HCT116 (cell line): ENCODE data around the gene SLC5A3.

Experiments
- ELF1 ChIP-seq: IDR thresholded peaks from 2 replicates; pipeline ENCODE4 v1.6.1; 2012; ENCODE audit warnings: low read depth, borderline replicate concordance
- EZH2 ChIP-seq: fragments of 200-600 bp; sonication (generic); IDR thresholded peaks from 2 replicates; pipeline ENCODE4 v1.6.1; 2017; ENCODE audit warnings: antibody characterized with exemption, mixed run types
- FOSL1 ChIP-seq: IDR thresholded peaks from 2 replicates; pipeline ENCODE4 v1.6.1; 2012; ENCODE audit warnings: low read depth
- JUND ChIP-seq: IDR thresholded peaks from 2 replicates; pipeline ENCODE4 v1.6.1; 2012
- POLR2A ChIP-seq: IDR thresholded peaks from 2 replicates; pipeline ENCODE4 v1.7.0; 2011; ENCODE audit warnings: borderline replicate concordance; ENCODE audit not compliant: insufficient read depth, insufficient read length; ENCODE audit errors: extremely low read depth
- POLR2AphosphoS5 ChIP-seq: IDR thresholded peaks from 2 replicates; pipeline ENCODE4 v1.6.1; 2011; ENCODE audit warnings: mild to moderate bottlenecking, low read depth, low read length, moderate library complexity
- RAD21 ChIP-seq: IDR thresholded peaks from 2 replicates; pipeline ENCODE4 v1.6.1; 2012; ENCODE audit warnings: low read depth, mild to moderate bottlenecking
- REST ChIP-seq: IDR thresholded peaks from 2 replicates; pipeline ENCODE4 v1.6.1; 2012; ENCODE audit warnings: low read depth
- TCF7L2 ChIP-seq: IDR thresholded peaks from 2 replicates; pipeline ENCODE4 v1.7.0; 2011; ENCODE audit warnings: borderline replicate concordance, inconsistent platforms; ENCODE audit not compliant: insufficient read depth, insufficient read length; ENCODE audit errors: extremely low read depth
- ZFX ChIP-seq: fragments of 450-650 bp; IDR thresholded peaks from 2 replicates; pipeline ENCODE4 v1.6.1; 2017
- TF ChIP-seq, protein P1 (sequence below), 3 experiments: fragments of 200-600 bp in 1 of 3; sonication (generic) in 1 of 3; IDR thresholded peaks in 2 of 3; conservative IDR thresholded peaks in 1 of 3; 2 replicates each; pipeline ENCODE4 v1.5.1; 2012 to 2017; ENCODE audit warnings: low read depth in 2 of 3, low read length in 2 of 3, antibody characterized with exemption in 1 of 3, borderline replicate concordance in 1 of 3, control low read depth in 1 of 3, mild to moderate bottlenecking in 1 of 3, mixed read lengths in 1 of 3, mixed run types in 1 of 3, moderate library complexity in 1 of 3; ENCODE audit not compliant: insufficient read depth in 1 of 3

DNA sequence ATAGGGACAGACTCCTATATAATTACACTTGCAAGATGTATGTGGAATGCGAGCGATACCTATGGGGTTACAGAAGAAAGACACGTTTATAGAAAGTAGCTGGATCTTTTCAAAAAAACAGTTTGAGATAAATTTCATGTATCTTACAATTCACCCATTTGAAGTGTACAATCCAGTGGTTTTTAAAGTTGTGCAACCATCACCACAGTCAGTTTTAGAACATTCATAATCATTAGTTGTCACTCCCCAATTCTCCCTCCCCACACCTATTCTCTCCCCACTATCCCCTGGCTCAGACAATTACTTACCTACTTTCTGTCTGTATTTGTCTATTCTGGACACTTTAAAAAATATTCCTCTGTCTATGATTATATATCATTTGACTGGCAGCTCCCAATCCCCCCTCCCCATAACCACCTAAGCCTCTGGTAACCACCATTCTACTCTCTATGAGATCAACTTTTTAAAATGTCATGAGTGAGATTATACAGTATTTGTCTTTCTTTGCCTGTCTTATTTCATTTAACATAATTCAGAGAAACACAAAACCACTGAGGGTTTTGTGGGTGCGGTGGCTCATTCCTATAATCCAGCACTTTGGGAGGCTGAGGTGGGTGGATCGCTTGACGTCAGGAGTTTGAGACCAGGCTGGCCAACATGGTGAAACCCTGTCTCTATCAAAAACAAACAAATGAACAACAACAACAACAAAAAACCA, 39.1 kb downstream of the SLC5A3 start:
- TF ChIP-seq, protein P1, sequence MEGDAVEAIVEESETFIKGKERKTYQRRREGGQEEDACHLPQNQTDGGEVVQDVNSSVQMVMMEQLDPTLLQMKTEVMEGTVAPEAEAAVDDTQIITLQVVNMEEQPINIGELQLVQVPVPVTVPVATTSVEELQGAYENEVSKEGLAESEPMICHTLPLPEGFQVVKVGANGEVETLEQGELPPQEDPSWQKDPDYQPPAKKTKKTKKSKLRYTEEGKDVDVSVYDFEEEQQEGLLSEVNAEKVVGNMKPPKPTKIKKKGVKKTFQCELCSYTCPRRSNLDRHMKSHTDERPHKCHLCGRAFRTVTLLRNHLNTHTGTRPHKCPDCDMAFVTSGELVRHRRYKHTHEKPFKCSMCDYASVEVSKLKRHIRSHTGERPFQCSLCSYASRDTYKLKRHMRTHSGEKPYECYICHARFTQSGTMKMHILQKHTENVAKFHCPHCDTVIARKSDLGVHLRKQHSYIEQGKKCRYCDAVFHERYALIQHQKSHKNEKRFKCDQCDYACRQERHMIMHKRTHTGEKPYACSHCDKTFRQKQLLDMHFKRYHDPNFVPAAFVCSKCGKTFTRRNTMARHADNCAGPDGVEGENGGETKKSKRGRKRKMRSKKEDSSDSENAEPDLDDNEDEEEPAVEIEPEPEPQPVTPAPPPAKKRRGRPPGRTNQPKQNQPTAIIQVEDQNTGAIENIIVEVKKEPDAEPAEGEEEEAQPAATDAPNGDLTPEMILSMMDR (IDR thresholded peaks at IDR 0.05 in 2 of 3, conservative IDR thresholded peaks at IDR 0.05 in 1 of 3; ENCODE audit: borderline replicate concordance in 1 of 3, insufficient read depth in 1 of 3, low read depth in 2 of 3, low read length in 2 of 3), result no peak
- TF ChIP-seq RAD21, result no peak
- TF ChIP-seq EZH2, result no peak
- TF ChIP-seq POLR2AphosphoS5, result no peak
- no peak for TF ChIP-seq POLR2A
- TF ChIP-seq TCF7L2, result no peak
- no peak for TF ChIP-seq REST
- TF ChIP-seq FOSL1, result no peak
- no peak for TF ChIP-seq ZFX
- no peak for TF ChIP-seq ELF1
- TF ChIP-seq JUND, result no peak
